D341Med (cell line): ENCODE measurements around the gene ARID3A.
"Not testable (repeated sequence)": the region's sequence is repeated elsewhere in the genome, so short reads cannot be mapped to it uniquely, and the experiment has no call there.

Source experiments
- DNase-seq: peaks from one replicate; pipeline ENCODE4 v3.0.0; 2012; ENCODE audit warnings: low spot score

ARID3A gene

DNA sequence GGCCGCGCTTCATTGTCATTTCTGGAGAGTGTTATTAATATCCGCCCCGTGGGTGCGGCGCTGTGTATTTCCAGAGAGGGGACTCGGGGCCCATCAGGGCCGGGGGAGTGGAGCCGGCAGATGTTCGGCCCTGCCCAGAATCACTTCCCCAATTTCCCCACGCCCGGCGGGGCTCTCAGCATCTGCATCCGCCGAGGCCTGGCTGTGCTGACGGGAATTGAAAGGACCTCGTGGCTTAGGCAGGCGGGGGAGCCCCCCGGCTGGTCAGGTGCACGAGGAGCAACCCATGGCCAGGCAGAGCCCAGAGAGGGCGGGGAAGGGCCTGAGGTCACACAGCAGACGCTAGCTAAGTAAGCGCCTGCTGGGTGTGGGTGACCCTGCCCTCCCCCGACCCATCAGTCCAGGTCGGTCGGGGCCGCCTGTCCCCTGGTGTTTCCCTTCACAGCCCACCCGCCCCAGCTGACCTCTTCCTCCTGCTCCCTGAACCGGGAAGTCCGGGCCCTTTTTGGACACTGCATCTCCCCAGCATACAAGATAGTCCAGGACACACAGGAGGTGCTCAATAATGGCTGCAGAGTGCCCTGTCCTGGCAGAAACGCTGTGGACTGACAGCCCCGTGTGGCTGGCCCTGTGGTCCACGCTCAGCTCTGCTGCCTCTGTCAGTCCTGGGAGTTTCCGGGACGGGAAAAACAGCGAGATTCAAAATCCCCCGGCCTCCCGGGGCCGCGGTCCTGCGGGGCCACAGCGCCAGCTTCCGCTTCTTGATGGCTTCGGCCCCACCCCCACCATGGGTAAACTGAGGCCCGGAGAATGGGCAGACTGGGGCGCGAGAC lies 22.1 kb downstream of the ARID3A start:
- no peak for DNase-seq

- no peak for DNase-seq
These were observed 23.1 kb downstream of the ARID3A start for GRCh38 chr19:948842-949496.

DNA sequence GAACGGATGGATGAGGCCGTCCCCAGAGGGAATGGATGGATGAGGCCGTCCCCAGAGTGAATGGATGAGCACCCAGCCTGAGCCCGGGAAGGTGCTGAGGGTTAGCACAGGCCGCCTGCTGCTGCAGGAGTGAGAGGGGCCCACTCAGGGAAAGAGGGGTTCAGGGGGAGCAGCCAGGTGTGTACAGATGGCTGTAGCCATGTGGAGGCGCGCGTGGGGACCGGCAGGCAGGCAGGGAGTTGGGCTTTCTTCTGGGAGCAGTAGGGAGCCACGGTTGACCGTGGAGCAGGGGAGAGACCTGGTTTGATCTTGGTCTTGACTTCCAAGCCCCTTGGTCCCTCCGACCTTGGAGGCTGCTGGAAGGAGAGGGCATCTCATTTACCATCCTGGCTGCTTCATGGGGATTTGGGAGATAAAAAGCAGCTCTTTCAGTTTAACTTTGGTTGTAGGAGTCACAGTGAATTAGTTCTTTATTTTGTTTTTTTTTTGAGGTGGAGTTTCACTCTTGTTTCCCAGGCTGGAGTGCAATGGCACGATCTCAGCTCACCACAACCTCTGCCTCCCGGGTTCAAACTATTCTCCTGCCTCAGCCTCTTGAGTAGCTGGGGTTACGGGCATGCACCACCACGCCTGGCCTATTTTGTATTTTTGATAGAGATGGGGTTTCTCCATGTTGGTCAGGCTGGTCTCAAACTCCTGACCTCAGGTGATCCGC lies 24.7 kb downstream of the ARID3A start:
- DNase-seq = peak; percentile 87

DNA sequence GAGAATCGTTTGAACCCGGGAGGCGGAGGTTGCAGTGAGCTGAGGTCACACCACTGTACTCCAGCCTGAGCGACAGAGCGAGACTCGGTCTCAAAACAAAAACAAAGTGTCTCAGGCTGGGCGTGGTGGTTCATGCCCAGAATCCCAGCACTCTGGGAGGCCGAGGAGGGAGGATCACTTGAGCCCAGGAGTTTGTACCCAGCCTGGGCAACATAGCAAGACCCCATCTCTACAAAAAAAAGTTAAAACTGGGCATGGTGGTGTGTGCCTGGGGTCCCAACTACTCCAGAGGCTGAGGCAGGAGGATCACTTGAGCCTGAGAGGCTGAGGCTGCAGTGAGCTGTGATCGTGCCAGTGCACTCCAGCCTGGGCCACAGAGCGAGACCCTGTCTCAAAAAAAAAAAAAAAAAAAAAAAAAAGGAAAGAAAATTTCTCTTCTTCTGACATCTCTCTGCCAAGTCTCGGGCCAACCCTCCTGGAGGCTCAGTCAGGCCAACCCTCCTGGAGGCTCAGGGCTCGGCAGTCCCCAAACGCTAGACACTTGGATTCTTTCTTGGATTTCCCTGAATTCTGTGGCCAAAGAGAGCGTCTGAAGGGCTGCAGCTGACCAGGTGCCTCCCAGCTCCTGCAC lies 26.3 kb downstream of the ARID3A start:
- no peak for DNase-seq

DNA sequence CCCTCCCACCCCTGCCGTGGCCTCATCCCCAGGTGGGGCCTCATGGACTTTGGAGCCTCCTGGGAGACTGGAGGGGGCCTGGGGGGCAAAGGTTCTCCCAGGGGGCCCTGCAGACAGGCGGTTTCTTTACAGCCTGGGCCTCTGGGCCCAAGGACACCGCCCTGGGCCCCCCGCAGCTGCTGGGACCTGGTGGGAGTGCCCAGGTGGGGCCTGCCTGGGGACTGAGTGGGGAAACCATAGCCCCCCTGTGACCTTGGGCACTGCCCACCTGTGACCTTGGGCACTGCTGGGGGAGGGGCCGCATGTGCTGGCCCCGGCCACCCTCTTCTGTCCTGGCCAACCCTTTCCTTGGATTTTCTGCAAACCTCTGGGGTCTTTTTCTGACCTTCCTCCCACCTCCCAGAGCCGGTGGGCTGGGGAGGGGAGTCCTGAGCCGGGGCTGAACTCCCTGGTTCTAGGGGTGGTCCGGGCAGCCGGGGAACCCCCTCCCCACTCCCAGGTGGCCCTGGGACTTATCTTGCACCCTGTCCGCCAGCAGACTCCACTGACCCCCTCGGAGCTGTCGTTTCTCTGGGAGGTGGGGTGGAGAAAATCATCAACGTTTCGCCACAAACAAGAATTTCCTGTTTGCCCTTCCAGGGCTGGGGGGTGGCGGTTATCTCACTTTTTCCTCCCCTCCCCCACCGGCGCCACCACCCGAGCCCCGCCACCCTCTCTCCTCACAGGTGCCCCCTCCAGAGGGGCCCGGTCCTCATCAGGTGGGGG lies 27.0 kb downstream of the ARID3A start:
- no peak for DNase-seq

DNA sequence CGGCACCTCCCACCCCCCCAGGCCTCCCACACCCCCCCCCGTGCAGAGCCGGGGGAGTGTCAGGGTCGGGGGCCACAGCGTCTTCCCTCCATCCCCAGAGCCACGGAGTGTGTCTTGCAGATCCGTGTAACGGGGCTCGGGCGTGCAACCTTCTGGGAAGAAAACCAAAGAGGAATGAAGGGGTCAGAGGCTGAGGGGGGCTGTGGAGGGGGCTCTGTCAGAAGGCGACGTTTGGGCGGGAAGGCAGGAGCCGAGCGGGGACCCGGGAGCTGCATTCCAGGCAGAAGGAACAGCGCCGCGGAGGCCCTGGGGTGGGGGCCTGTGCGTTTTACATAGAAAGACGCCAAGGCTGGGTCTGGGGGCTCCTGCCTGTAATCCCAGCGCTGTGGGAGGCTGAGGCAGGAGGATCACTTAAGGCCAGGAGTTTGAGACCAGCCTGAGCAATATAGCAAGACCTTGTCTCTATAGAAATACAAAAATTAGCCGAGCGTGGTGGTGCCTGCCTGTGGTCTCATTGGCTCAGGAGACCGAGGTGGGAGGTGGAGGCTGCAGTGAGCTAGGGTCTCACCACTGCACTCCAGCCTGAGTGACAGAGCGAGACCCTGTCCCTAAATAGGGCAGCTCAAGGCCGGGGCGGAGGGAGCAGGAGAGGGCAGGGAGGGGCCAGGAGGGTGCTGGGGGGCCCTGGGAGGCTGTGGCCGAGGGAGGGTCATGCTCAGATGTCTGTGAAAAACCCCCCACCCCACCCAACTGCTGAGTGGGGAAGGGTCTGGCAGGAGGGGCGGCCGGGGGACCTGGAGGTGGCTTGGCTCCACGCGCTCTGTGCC lies 27.8 kb downstream of the ARID3A start:
- no peak for DNase-seq

- DNase-seq = no peak
These were observed 28.4 kb downstream of the ARID3A start for GRCh38 chr19:954272-954671.

- DNase-seq = no peak
These were observed 29.0 kb downstream of the ARID3A start for GRCh38 chr19:954672-955494.

- DNase-seq = no peak
These were observed 30.2 kb downstream of the ARID3A start for GRCh38 chr19:955803-956765.

GRCh38 chr19:956766-957440 lies 31.1 kb downstream of the ARID3A start:
- no peak for DNase-seq

GRCh38 chr19:957578-957977 lies 31.7 kb downstream of the ARID3A start:
- DNase-seq = not testable (repeated sequence)

- no peak for DNase-seq
These were observed 33.4 kb downstream of the ARID3A start for GRCh38 chr19:958967-959855.

DNA sequence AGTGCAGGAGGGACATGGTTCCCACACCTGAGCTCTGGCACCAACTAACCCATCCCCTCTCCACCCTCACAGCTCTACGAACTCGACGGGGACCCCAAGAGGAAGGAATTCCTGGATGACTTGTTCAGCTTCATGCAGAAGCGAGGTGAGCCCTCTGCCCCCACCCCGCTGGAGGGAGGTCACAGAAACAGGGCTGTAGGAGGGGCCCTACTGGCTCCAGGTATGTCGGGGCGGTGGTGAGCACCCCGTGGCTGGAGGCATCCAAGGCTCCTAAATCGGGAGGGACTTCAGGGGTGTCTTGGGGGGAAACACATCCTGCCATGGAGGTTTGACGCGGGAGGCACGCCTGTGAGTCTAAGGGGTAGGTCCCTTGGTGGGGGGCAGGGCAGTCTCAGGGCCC lies 34.2 kb downstream of the ARID3A start:
- DNase-seq = no peak

GRCh38 chr19:960601-960938 lies 34.7 kb downstream of the ARID3A start:
- DNase-seq = no peak

- DNase-seq = no peak
These were observed 36.2 kb downstream of the ARID3A start for GRCh38 chr19:961866-962620.

DNA sequence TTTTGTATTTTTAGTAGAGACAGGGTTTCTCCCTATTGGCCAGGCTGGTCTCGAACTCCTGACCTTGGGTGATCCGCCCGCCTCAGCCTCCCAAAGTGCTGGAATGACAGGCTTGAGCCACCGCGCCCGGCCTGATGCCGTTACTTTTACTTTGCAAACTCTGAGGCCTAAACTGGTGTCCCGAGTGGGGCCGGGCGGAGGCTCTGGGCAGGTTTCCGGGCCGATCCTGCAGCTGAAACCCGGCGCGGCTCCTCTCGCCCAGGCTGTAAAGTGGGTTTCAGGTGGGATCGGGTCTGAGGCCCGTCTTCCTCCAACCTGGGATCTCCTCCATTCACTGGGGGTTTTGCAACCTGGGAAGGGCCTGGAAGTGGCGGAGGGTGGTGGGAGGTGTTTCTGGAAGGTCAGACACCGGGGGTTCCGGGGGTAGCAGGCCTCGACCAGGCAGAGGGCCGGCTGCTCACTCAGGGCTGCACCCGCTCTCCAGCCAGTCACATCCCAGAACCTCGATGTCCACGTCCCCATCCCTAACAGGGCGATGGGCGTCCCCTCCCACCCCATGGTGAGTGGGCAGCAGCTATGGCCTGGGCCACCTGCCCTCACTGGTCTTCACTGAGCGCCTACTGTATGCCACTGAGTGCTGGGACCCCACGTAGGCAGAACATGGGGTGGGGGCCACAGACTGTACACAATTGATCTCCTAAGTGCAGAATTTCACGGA lies 37.0 kb downstream of the ARID3A start:
- DNase-seq = no peak
